ENCODE measurements around the gene KRTAP10-3. TPM values are rescaled to one million over a fixed set of nuclear protein-coding genes. Genes with fewer than 3 reads are reported as not detected.

The KRTAP10-3 gene
- total and polyA plus RNA-seq, 2 of the 13 experiments (the other 11 are each of a cell fraction or from before 2014, with no cell fraction given), result not detected

- no peaks in the 10 kb centered on the region; a peak in 1 of 5 replicates for H3K27me3 ChIP-seq (ENCODE audit: control insufficient read depth in 1 of 2, insufficient read depth in 2 of 2, low read length in 2 of 2)
- no peak overlapping the region for H3K4me3 ChIP-seq (replicated peaks in 1 of 3; ENCODE audit: insufficient read depth in 1 of 3, low read depth in 2 of 3, low read length in 3 of 3)
- ChIA-PET POLR2A (interaction anchor here (1.0 to 1.6 kb wide), 2 partner anchors 11 to 26 kb away, joined by 3 read pairs; no protein-coding TSS in a partner anchor), CTCF (ENCODE audit: low intra/inter-chr PET ratio, low total read pairs) (interaction anchor here (2.0 kb wide), 1 partner anchor 284 kb away, joined by 14 read pairs; no protein-coding TSS in a partner anchor)
- intact Hi-C loops (cut with micrococcal nuclease; ENCODE audit: unreplicated experiment) (no loop called here), in situ Hi-C loops (cut with HindIII; ENCODE audit: extremely low pct_ligation_motif_present, low pct_unique_long_range_greater_than_20kb) (loop anchor here (5.0 kb wide), 1 partner anchor 228 kb away; no protein-coding TSS in a partner anchor)
- H3K4me2 ChIP-seq (ENCODE audit: low read depth, low read length), result no peak overlapping the region
- H3K36me3 ChIP-seq (replicated peaks in 1 of 2; ENCODE audit: control insufficient read depth in 1 of 2, insufficient read depth in 2 of 2, low read length in 2 of 2), result peaks cover 14 to 19% of the 10 kb centered on the region in 2 experiments
- FAIRE-seq (no peak), ATAC-seq (no peak), DNase-seq (ENCODE audit: low spot score) (no peak)
- H2AFZ ChIP-seq (ENCODE audit: low read length), result no peak overlapping the region
- H3K4me1 ChIP-seq (ENCODE audit: insufficient read depth, low read length), result peaks cover 61% of the 10 kb centered on the region
- peaks cover 25% of the 10 kb centered on the region for H3K79me2 ChIP-seq (ENCODE audit: insufficient read depth, low read length)
- H3K9me3 ChIP-seq (ENCODE audit: low read length), result no peaks in the 10 kb centered on the region
- H3K9ac ChIP-seq (ENCODE audit: insufficient read depth, low read depth, low read length), result no peak overlapping the region
- no peaks in the 10 kb centered on the region for H4K20me1 ChIP-seq (ENCODE audit: insufficient read depth, low read length)
- no peak overlapping the region for H3K27ac ChIP-seq (ENCODE audit: extremely low read length, insufficient read depth, low read length)
- WGBS (ENCODE audit: low lambda C conversion rate), result 98% methylated on average over 9 of the region's 12 CpGs
- BruUV-seq (replicated peaks), result no TSS peak
- TF ChIP-seq ZFP36 (IDR thresholded peaks at IDR 0.05; ENCODE audit: borderline replicate concordance, low read depth, low read length, partially characterized antibody) (peak; percentile 14), STAT6 (CRISPR knock-in tag; IDR thresholded peaks at IDR 0.05; ENCODE audit: borderline replicate concordance) (no peak), ZNF713 (CRISPR knock-in tag; IDR thresholded peaks at IDR 0.05) (no peak), NFYB (CRISPR knock-in tag; IDR thresholded peaks at IDR 0.05) (no peak), TBX3 (IDR thresholded peaks at IDR 0.05; ENCODE audit: borderline replicate concordance) (no peak), RERE (CRISPR knock-in tag; IDR thresholded peaks at IDR 0.05; ENCODE audit: low read depth) (no peak), ZNF235 (CRISPR knock-in tag; IDR thresholded peaks at IDR 0.05; ENCODE audit: borderline replicate concordance) (no peak)
Measured at GRCh38 chr21:44509539-44509938, 49.1 kb downstream of the KRTAP10-3 start.
